A549 (cell line): Measurements from ENCODE around the gene TRIM72.

Source experiments
- CTCF ChIP-seq: fragments of >200 bp; sonication (Bioruptor Twin); formaldehyde crosslinking; IDR thresholded peaks from 3 replicates; pipeline ENCODE4 v1.5.1; 2016
- EP300 ChIP-seq, 2 experiments: fragments of >200 bp; sonication (Bioruptor Twin); formaldehyde crosslinking; IDR thresholded peaks; 2 replicates in 1 of 2; 3 replicates in 1 of 2; pipeline ENCODE4 v1.6.1; 2016 to 2017
- ESRRA ChIP-seq: fragments of 150-350 bp; IDR thresholded peaks from 2 replicates; pipeline ENCODE4 v1.6.1; 2014; ENCODE audit warnings: mild to moderate bottlenecking, low read length, borderline replicate concordance
- HMGXB4 ChIP-seq: fragments of 250-450 bp; sonication (Bioruptor Pico); IDR thresholded peaks from 2 replicates; pipeline ENCODE4 v1.5.0; 2021; ENCODE audit warnings: mild to moderate bottlenecking, moderate library complexity, borderline replicate concordance
- MAX ChIP-seq: IDR thresholded peaks from 2 replicates; pipeline ENCODE4 v1.6.1; 2012
- NR3C1 ChIP-seq: fragments of >200 bp; sonication (Bioruptor Twin); formaldehyde crosslinking; IDR thresholded peaks from 3 replicates; pipeline ENCODE4 v1.6.1; 2017
- POLR2A ChIP-seq: IDR thresholded peaks from 2 replicates; pipeline ENCODE4 v1.6.1; 2012; ENCODE audit warnings: mild to moderate bottlenecking, low read length
- SMC3 ChIP-seq: fragments of >200 bp; sonication (Bioruptor Twin); formaldehyde crosslinking; IDR thresholded peaks from 3 replicates; pipeline ENCODE4 v1.6.1; 2018; ENCODE audit warnings: inconsistent platforms
- USF2 ChIP-seq: fragments of 450-650 bp; IDR thresholded peaks from 2 replicates; pipeline ENCODE4 v1.6.1; 2014; ENCODE audit warnings: antibody characterized with exemption
- ZC3H11A ChIP-seq: fragments of 450-650 bp; IDR thresholded peaks from 2 replicates; pipeline ENCODE4 v1.6.1; 2014; ENCODE audit warnings: antibody characterized with exemption, mild to moderate bottlenecking

- TF ChIP-seq CTCF (no peak), USF2 (no peak), ESRRA (no peak), POLR2A (no peak), MAX (no peak), ZC3H11A (no peak), SMC3 (no peak), NR3C1 (no peak), EP300 (IDR thresholded peaks at IDR 0.05) (no peak), HMGXB4 (CRISPR knock-in tag) (no peak)
Observed at GRCh38 chr16:31213342-31213741, 577 bp upstream of the TRIM72 start.
